Measurements from ENCODE around the gene BCKDHA. TPM values are rescaled to one million over a fixed set of nuclear protein-coding genes. Genes with fewer than 3 reads are reported as not detected.

The BCKDHA gene
- 63.4 TPM for polyA plus RNA-seq

GRCh38 chr19:41397086-41398049 lies at the start of gene BCKDHA, which contains the start of gene EXOSC5:
Gene BCKDHA, plus strand, starts transcription at chr19:41397818. Its CDS starts 10 bp downstream, at chr19:41397828.
Gene EXOSC5, minus strand, starts transcription at chr19:41397359. Its CDS starts 31 bp downstream, at chr19:41397328.
- Mint-ChIP-seq H3K4me1 (peaks cover 24 to 30% (median 29%) of the 10 kb centered on the region in 3 donors), H3K27me3 (no peaks in the 10 kb centered on the region), H3K4me3 (peak within 1 kb of the TSS; percentile 93 to 99 (median 98)), H3K27ac (peak within 1 kb of the TSS; percentile 98 to 100 (median 100)), H3K9me3 (no peaks in the 10 kb centered on the region), H3K36me3 (peaks cover 2% of the 10 kb centered on the region)

GRCh38 chr19:41350735-41351338 lies 46.8 kb upstream of the BCKDHA start:
- Mint-ChIP-seq H3K4me1 (peaks cover 25 to 32% (median 30%) of the 10 kb centered on the region in 3 donors), H3K27me3 (no peaks in the 10 kb centered on the region), H3K4me3 (peak overlapping the region; percentile 98 to 100 (median 98)), H3K27ac (peak overlapping the region; percentile 91 to 99 (median 97)), H3K9me3 (peaks cover 0 to 3% (median 0%) of the 10 kb centered on the region in 3 donors), H3K36me3 (peaks cover 7% of the 10 kb centered on the region)

- peaks cover 28 to 31% (median 30%) of the 10 kb centered on the region in 3 donors for H3K4me1 Mint-ChIP-seq
- peaks cover 0 to 3% (median 0%) of the 10 kb centered on the region in 3 donors for H3K9me3 Mint-ChIP-seq
- no peaks in the 10 kb centered on the region for H3K27me3 Mint-ChIP-seq
- peaks cover 10% of the 10 kb centered on the region for H3K36me3 Mint-ChIP-seq
- peak overlapping the region; percentile 98 to 100 (median 98) for H3K4me3 Mint-ChIP-seq
- peak overlapping the region; percentile 91 to 99 (median 97) for H3K27ac Mint-ChIP-seq
Measured at GRCh38 chr19:41351339-41352245, 46.0 kb upstream of the BCKDHA start.

GRCh38 chr19:41352279-41352608 lies 45.4 kb upstream of the BCKDHA start:
- Mint-ChIP-seq H3K27me3 (no peaks in the 10 kb centered on the region), H3K9me3 (peaks cover 0 to 3% (median 0%) of the 10 kb centered on the region in 3 donors), H3K27ac (peak overlapping the region; percentile 91 to 99 (median 97)), H3K4me1 (peaks cover 28 to 33% (median 32%) of the 10 kb centered on the region in 3 donors), H3K4me3 (peak overlapping the region; percentile 98 to 100 (median 98)), H3K36me3 (peaks cover 10% of the 10 kb centered on the region)

- peaks cover 10% of the 10 kb centered on the region for H3K36me3 Mint-ChIP-seq
- peak overlapping the region; percentile 91 to 99 (median 97) for H3K27ac Mint-ChIP-seq
- H3K4me3 Mint-ChIP-seq, result peak overlapping the region; percentile 98 to 100 (median 98)
- peaks cover 28 to 33% (median 33%) of the 10 kb centered on the region in 3 donors for H3K4me1 Mint-ChIP-seq
- peaks cover 0 to 3% (median 0%) of the 10 kb centered on the region in 3 donors for H3K9me3 Mint-ChIP-seq
- H3K27me3 Mint-ChIP-seq, result no peaks in the 10 kb centered on the region
Measured at GRCh38 chr19:41352609-41353465, 44.8 kb upstream of the BCKDHA start.

- Mint-ChIP-seq H3K27me3 (no peaks in the 10 kb centered on the region), H3K4me1 (peaks cover 28 to 32% (median 32%) of the 10 kb centered on the region in 3 donors), H3K36me3 (peaks cover 8% of the 10 kb centered on the region)
Measured at GRCh38 chr19:41353466-41354342, 43.9 kb upstream of the BCKDHA start, which contains the start of gene TGFB1. Gene TGFB1, minus strand, starts transcription at chr19:41353922. Its CDS starts 878 bp downstream, at chr19:41353044.

GRCh38 chr19:41354343-41354953 lies 43.2 kb upstream of the BCKDHA start:
- Mint-ChIP-seq H3K27me3 (no peaks in the 10 kb centered on the region), H3K27ac (peak overlapping the region in 2 of 3 donors; percentile 96 to 99)

More at GRCh38 chr19:41353466-41354342, 43.9 kb upstream of the BCKDHA start, which contains the start of gene TGFB1:
- Mint-ChIP-seq H3K9me3 (peaks cover 0 to 3% (median 0%) of the 10 kb centered on the region in 3 donors), H3K27ac (peak within 1 kb of the TSS; percentile 91 to 99 (median 97)), H3K4me3 (peak within 1 kb of the TSS; percentile 98 to 100 (median 98))

GRCh38 chr19:41355035-41355434 lies 42.6 kb upstream of the BCKDHA start:
- Mint-ChIP-seq H3K4me3 (peak overlapping the region in 3 of 4 donors; percentile 34 to 99 (median 85)), H3K4me1 (peaks cover 14 to 21% (median 20%) of the 10 kb centered on the region in 3 donors), H3K9me3 (peaks cover 0 to 3% (median 0%) of the 10 kb centered on the region in 3 donors), H3K27ac (peak overlapping the region; percentile 7 to 99 (median 69)), H3K36me3 (peaks cover 4% of the 10 kb centered on the region), H3K27me3 (no peaks in the 10 kb centered on the region)

More at GRCh38 chr19:41354343-41354953, 43.2 kb upstream of the BCKDHA start:
- Mint-ChIP-seq H3K36me3 (peaks cover 4% of the 10 kb centered on the region), H3K9me3 (peaks cover 0 to 3% (median 0%) of the 10 kb centered on the region in 3 donors), H3K4me1 (peaks cover 20 to 26% (median 25%) of the 10 kb centered on the region in 3 donors), H3K4me3 (peak overlapping the region in 2 of 4 donors; percentile 76 to 99)

GRCh38 chr19:41355802-41356201 lies 41.8 kb upstream of the BCKDHA start:
- Mint-ChIP-seq H3K9me3 (peaks cover 0 to 3% (median 0%) of the 10 kb centered on the region in 3 donors), H3K27ac (peak overlapping the region; percentile 7 to 99 (median 69)), H3K4me1 (peaks cover 14 to 20% (median 18%) of the 10 kb centered on the region in 3 donors), H3K27me3 (no peaks in the 10 kb centered on the region), H3K4me3 (peak overlapping the region in 2 of 4 donors; percentile 5 to 99), H3K36me3 (peaks cover 4% of the 10 kb centered on the region)

GRCh38 chr19:41356984-41357739 lies 40.5 kb upstream of the BCKDHA start:
- H3K4me3 Mint-ChIP-seq, result peak overlapping the region in 2 of 4 donors; percentile 49 to 54
- peak overlapping the region; percentile 2 to 99 (median 35) for H3K27ac Mint-ChIP-seq
- no peaks in the 10 kb centered on the region for H3K9me3 Mint-ChIP-seq
- no peaks in the 10 kb centered on the region for H3K27me3 Mint-ChIP-seq
- peaks cover 3% of the 10 kb centered on the region for H3K36me3 Mint-ChIP-seq
- H3K4me1 Mint-ChIP-seq, result peaks cover 14 to 19% (median 15%) of the 10 kb centered on the region in 3 donors

- Mint-ChIP-seq H3K4me3 (peak overlapping the region in 1 of 4 donors; percentile 0), H3K4me1 (peaks cover 14 to 23% (median 15%) of the 10 kb centered on the region in 3 donors), H3K9me3 (no peaks in the 10 kb centered on the region), H3K27ac (peak overlapping the region in 1 of 3 donors; percentile 99), H3K36me3 (peaks cover 3% of the 10 kb centered on the region), H3K27me3 (no peaks in the 10 kb centered on the region)
Measured at GRCh38 chr19:41357746-41358145, 39.9 kb upstream of the BCKDHA start.

Measured in IgD-negative memory B cell (primary cell).